GM23248 (cell line): ENCODE data around the gene PJA2.

Experiments used
- EZH2 ChIP-seq: fragments of 200-600 bp; sonication (generic); IDR thresholded peaks from 2 replicates; pipeline ENCODE4 v1.6.1; 2018; ENCODE audit warnings: antibody characterized with exemption, mild to moderate bottlenecking; ENCODE audit not compliant: insufficient read depth, poor library complexity, severe bottlenecking
- EZH2phosphoT487 ChIP-seq: fragments of 200-600 bp; sonication (generic); IDR thresholded peaks from 2 replicates; pipeline ENCODE4 v1.6.1; 2018; ENCODE audit warnings: antibody characterized with exemption, moderate library complexity, mild to moderate bottlenecking, low read depth; ENCODE audit not compliant: insufficient read depth

GRCh38 chr5:109390188-109390587 is 19.6 kb downstream of the PJA2 start:
- TF ChIP-seq EZH2 (no peak), EZH2phosphoT487 (no peak)
